Measurements from ENCODE around the gene ZNF532.

ZNF532 gene

DNA sequence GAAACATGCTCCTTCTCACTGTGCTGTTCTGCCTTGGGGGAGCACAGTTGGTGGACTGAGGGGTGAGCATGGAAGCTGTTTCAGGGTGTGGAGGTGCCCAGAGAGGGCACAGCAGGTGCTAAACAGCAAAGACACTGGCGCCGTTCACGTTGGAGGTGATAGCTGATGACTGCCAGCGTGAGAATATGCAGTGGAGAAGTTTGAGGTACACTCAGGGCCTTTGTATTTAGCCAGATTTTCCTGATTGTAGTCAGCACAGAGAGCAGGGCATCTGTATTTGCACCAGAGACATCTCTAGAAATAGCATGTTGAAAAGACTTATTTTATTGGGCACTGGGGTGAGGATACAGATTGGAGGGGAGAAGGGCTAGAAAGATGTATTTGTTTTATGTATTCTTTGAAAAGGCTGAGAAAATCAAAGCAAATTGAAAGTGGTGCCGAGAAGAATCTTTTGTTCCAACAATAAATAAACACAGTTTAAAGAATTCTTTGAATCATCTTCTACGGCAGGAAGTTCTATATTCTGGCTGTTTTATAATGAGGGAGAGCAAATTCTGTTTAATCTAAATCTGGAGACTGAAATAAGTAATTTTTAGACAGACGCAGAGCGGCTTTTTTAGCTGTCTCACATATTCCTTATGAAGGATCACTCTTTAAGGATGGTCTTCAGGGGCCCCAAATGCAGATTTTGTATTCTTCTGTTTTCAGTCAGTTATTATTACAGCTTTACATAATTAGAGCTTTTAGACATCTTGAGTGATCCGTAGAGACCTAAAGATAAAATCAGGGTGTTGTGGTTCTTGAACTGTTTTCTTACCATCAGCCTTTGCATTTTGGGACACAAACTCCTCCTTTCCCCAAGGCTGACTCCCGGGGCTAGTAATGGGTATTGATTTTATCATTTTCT is 7.1 kb downstream of the ZNF532 start:
- no peak for DNase-seq

DNA sequence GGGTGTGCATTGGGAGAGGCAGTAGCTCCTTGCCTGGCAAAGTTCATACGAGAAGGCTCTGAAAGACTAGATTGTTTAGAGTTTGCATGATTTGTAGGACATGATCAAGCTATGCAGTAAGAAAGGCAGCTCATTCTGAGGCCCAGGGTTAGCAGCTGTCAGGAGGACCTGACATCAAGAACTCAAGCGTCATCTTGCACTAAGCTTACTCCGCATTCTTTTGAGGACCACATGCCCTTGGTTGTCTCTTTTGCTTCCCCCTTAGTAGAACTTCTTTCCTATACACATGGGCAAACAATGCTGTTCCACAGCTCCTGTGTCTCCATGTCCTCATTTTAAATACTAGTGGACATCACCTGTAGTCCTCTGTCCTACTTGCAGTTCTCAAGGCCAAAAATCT is 14.0 kb downstream of the ZNF532 start:
- DNase-seq = no peak

DNA sequence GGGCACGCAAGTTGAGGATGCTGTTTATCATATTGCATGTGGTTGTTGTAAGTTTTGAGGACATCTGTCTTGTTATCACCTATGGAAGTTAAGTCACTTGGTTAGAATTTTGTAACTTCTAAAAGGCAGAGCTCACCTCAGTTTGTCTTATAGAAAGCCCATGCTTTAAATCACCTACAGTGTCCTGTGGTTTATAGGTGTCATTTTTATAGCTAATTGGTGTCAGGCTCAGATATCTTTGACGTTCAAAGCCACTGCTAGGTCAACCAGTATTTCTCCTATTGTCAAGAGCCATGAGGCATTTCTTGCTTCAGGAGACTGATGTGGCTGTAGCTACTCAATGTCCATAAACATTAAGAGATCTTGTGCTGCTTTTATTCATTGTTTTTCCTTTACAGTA is 16.8 kb downstream of the ZNF532 start:
- no peak for DNase-seq

DNA sequence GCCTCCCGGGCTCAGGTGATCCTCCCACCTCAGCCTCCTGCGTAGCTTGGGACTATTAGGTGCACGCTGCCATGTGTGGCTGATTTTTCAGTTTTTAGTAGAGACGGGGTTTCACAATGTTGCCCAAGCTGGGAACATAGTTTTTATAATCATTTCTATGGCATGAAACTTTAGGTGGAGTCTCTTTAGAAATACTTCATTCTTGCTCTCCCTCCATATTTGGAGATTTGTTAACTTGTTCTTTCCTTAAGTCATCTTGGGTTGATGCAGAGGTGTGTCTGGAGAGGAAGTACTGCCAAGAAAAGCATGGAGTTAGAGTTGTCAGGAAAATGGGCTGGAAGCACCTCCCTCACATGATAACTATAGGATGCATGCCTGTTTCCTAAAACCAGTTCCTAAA is 17.4 kb downstream of the ZNF532 start:
- no peak for DNase-seq

DNA sequence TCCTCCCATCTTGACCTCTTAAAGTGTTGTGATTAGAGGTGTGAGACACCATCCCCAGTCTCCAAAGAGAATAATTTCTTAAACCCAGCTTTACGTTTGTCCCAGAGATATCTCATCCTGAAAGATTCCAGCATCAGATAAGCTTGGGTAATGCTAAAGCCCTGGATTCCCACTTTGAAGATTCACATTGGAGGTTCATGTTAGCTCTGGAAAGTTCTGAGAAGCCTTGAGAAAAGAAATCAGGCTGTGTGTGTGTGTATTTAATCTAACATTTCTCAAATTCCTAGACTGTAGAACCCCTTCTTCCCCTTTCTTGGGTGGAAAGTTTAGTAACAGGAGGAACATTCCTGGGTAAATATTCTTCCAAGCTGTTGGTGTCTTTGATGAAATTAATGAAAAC is 18.0 kb downstream of the ZNF532 start:
- no peak for DNase-seq

DNA sequence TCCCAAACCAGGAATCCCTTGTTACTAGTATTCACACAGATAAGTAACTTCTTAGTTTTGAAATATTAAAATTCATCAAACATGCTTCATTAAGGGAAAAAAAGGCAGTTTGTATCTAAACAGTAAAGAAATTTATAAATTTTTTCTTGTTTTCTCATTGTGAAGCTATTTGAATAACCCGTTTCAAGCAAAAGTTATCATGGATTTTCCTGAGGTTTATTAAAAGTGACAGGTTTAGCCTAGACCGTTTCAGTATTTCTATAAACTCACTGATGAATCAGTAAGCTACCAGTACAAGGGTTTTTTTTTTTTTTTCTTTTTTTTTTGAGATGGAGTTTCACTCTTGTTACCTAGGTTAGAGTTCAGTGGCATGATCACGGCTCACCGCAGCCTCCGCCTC is 20.0 kb downstream of the ZNF532 start:
- no peak for DNase-seq

DNA sequence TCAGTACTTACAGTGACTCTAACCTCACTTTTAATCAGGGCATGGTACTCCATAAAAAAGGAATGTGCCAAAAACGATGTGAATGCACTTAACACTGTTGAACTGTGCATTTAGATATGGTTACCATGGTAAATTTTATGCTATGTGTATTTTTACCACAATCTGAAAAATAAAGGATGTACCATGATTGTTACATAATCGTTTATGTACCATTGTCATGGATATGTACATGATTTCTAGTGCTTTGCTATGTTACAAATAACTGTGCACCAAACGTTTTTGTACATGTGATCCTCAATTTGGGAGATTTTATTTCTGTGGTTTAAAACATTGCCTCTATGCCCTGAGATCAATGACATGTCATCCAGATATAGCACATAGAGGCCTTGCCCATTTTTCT is 21.8 kb downstream of the ZNF532 start:
- DNase-seq = no peak

DNA sequence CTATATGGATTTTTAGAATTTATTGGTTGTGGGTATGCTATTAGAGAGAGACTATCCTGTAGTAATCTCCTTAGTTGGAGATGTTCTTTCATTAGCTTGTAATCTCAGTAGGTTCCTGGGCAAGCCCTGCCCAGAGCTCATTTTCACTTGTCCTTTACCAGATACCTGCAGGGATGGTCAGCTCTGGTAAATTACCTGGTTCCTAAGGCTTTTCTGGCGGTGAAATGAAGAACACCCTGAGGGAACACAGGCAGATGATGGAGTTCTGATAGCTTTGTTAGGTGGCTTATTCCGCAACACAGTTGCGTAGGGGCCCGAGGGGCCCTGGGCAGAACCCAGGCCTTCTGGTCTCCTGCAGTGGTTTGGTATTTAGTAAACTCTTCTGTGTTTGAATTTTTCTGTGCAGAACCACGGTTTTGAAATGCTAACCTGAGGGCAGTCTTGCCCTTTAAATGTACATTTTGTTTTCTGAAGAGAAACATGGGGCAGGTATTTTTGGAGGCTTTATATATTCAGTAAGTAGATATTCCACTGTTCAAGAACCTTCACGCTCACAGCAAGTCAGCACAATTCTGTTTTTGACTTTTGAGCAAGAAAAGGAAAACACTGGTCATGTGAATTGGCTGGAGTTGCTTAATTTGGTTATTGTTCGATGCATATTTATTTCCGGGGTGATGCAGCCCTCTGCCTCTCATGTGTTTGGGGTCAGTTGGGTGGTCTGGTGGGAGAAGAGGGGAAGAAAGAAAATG is 22.4 kb downstream of the ZNF532 start:
- DNase-seq = no peak

DNA sequence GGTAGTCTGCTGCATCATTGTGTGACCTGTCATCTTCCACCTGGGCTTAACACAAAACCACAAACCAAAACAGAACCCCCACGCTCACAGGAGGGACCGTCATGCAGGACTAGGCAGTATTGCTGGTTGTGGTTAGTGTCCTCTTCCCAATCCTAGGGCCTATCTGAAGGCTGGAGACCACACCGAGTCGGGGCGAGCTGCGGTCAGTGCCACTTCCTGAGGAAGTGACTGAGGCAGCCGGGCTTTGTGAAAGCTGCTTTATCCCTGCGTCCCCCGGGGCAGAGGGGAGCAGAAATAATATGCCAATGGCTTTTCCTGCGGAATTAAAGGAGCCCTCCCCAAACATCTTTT is 22.9 kb downstream of the ZNF532 start:
- DNase-seq = peak; percentile 88

DNA sequence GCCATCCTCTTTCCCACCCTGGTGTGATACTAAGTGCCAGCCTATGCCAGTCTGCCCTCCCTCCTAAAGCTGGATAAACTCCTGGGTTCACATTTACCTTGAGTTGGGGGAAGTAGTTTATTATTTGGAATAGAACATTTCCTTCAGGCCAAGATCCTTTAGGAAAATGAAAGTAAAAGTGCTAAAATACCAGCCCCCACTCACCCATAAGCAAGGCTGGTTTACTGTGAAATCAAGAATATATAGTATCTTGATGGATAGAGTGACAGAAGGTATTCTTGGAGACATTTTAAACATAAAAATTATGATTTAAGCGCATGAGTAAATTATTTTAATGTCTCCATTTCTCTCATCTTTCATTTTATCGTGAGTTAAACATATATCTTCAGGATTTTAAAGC is 27.1 kb downstream of the ZNF532 start:
- no peak for DNase-seq

DNA sequence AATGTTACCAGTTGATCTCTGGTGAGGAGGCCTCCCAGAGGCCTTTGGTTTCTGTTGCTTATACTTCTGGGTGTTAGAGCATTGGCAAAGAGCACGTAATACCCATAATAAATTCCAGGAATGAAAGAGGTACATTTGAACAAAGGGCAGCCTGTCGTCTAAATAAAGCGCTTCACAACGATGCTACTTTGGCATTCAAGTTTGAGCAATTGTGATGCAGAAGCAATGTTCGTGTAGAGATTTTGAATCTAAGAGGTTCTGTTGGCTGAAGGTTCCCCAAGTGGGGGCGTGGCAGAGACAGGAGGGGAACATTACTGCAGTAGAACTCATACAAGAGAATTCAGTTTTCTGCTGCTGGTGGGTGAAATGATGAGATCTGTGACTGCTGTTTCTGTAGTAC is 27.8 kb downstream of the ZNF532 start:
- DNase-seq = no peak

DNA sequence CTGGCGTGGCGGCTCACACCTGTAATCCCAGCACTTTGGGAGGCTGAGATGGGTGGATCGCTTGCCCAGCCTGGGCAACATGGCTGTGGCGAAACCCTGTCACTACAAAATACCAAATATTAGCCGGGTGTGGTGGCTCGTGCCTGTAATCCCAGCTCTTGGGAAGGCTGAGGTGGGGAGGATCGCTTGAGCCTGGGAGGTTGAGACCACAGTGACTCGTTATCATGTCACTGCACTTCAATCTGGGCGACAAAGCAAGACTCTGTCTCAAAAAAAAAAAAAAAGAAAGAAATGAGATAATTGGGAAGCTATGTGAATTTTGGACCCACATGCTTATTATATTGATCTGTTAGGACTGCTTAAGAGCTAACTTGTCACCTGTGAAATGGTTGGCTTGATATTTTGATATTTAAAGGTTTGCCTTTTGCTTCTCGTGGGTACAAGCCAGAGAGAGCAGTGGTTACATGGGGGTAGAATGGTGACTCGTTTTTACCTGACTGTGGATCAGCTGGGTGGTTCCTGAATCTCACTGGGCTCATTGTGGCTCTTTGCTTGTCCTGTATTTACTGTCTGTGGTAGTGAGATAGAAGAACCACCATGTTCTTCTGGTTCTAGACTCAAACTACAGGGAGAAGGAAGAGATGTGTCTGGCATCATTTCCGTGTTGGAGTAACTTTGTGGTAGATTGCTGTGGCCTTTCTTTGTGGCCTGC is 28.9 kb downstream of the ZNF532 start:
- no peak for DNase-seq

DNA sequence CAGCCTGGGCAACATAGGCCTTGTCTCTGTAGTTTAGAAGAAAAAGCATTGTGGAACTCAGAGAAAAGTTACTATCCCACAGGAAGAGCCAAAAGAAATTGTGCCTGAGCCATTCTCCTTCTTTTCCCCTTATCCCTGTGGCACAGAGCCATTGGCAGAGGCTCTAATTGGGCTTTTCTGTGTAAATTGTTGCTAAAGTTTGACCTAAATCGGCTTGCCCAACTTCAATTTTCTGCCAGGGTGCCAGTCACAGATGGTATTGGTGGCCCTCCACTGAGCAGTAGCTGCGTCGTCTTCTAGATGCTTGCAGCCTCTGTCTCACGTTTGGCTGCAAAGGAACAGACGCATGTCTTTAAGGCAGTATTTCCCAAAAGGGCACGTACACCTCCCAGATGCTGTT is 30.3 kb downstream of the ZNF532 start:
- DNase-seq = no peak

DNA sequence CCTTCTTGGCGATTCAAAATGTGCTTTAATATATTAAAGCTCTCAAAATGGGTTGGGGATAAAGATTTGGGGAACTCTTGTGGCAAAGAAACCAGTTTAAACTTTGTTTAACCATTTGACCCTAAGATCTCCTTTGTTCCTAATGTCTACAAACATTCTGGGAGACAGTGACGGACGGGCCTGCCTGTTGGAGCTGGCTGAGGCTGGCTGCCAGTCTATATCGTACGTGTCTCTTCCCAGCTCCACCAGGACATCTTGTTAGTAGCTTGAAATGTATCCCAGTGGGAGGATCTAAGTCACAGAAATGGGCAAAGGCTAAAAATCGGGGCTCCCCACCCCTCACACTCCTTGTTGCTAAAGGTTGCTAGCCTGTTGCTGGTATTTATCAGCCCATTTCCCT is 30.7 kb downstream of the ZNF532 start:
- no peak for DNase-seq

DNA sequence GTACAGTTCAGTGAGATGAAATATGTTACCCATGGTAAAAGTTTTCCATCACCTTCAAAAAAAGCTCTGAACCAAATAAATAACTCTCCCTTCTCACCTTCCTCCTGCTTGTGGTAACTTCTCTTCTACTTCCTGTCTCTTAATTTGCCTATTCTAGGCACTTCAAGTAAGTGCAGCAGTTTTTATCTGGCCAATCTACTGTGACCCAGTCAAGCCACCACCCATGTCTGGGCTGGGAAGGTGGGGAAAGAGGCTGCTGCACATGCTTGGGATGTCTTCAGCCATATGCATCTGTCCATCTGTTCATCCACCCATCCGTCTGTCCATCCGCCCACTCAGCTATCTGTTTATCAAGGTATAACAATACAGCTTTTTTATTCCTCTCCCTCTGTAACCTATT is 31.6 kb downstream of the ZNF532 start:
- no peak for DNase-seq

DNA sequence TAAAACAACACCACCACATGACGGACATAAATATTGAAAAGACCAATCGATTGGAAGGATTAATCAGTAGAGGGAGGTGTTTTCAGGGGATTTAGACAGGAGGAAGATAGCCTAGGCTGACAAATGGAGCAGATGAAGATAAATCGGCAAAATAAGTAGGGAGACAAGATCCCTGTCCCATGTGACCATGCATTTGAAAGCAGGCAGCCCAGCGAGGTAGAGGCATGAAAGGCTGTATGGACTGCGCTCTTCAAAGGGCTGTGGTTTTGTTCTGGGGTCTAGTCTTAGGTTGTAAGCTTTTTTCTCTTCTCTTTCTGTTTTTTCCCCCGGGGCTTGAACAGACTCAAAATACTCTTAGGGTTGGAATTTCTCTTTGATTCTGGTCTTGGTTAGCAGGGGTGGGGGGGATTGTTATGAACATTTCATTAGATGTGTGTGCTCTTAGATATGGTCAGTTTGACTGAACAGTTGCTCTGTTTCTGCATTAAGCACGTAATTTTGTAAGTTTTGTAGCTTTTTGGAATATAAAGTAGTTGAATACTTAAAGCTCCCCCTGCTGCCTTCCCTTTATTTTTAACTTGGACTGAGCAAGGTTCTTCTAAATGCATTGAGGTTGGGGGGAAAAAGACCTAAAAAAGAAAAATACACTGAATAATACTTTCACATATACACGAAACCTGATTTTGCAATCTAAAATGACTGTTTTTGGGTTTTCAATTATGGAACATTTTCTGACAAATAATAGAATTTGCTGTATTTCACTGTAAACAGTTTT is 32.2 kb downstream of the ZNF532 start:
- DNase-seq = no peak

DNA sequence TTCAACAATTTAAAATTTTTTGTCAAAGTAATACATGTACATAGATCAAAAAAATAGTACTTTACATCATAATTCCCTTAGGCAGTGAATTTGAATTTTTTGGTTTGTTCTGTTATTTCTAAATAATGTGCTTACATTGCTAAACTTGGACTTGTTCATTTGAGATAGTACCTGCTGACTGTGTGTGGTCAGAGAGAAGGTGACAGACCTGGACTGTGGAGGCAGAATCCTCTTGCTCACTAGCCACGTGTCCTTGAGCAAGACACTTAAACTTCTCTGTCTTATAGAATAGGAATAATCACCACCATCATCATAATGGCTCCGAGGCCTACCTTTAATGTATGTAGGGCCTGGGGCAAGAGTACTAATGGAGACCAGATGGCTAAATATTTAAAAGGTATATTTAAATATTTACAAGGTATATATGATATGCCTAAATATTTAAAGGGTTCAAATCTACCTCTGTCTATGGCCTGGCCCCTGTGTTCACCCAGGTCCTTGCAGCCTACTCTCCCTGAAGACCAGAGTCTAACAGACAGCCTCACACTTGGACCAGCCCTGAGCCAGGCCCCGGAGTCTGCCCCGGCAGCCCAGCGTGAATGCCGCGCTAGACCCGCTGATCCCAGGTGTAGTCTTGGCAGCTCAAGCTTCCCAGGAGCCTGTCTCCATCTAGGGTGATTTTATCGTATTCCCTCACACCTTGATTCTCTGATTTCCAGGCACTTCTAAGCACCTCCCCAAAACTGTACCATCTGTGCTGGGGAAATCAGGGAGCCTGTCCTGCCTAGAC is 33.5 kb downstream of the ZNF532 start:
- no peak for DNase-seq

DNA sequence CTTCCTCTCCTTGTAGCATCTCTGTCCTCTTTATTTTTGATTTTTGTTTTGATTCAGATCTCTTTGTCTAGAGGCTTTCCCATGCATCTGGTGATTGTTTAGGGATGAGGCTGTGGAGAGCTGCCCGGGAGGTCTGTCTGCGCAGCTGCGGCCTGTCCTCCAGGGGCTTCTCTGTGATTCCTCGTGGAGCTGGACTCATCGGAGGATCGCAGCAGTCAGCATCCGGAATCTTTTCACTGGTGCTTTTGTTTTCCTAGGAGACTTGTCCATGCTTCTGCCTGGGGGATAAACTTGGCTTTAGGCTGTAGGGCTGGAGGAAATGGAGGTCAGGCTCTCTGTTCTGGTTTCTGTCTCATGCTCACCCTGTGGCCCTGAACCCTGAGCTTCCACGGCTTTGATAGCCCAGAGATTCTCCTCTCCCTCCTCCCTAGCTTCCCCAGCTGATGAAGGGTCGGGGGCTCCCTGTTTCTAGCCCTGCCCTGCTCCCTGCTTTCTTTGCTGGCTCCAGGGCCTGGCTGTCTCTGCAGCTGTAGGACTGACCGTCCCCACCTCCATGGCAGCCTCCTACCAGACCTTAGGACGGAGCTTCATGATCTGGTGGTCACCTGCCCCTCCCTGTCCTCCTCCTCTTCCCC is 35.5 kb downstream of the ZNF532 start:
- no peak for DNase-seq

DNA sequence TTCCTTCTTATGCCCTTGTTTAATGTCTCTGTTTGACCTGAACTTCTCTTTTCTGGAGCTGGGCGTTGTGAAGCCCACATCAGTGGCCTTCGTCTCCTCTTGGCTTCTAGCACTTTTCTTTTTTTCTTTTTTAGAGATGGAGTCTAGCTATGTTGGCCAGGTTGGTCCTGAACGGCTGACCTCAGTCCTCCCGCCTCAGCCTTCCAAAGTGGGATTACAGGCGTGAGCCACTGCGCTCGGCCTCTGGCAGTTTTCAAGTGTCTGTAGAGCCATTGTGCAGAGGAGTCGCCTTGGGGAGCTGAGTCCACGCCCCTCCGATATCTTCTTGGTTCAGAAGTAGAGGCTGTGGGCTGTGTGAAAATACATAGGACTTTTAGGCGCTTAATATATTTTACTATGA is 36.5 kb downstream of the ZNF532 start:
- DNase-seq = no peak

DNA sequence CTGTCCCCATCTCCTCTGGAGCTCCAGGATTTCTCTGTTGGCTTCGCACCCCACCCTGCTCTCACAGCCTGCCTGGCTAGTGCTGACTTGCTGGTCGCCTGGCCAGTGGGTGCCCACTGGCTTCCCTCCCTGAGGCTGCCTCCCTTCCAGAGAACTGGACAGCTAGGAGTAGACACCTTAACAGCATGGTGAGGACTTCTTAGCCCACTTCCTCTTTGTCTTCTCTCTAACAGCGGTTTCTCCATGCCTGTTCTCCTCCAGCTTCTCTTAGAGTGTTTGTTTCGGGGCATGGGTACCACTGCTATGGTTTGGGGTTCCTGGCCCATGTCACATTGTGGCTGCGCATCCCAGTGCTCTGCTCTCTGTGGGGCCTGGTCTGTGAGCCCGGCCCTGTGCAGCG is 37.1 kb downstream of the ZNF532 start:
- DNase-seq = no peak

DNA sequence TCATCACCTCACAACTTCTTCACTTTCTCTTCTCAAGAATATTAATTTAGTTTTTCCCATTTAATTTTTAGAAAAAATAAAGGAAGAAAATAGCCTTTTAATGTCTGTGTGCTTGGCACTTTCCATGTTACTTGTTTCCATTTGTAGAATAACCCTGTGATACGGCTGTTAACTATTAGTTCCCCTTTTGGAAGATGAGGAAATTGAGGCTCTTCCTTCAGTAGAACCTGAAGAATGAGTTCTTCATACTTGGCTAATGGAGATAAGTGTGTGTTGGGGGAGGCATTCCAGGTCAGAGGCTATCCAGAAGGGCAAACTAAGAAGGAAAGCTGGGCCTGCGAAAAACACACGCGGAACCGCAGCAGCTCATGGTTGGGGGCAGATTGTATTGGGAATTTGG is 38.3 kb downstream of the ZNF532 start:
- peak; percentile 1 for DNase-seq

DNA sequence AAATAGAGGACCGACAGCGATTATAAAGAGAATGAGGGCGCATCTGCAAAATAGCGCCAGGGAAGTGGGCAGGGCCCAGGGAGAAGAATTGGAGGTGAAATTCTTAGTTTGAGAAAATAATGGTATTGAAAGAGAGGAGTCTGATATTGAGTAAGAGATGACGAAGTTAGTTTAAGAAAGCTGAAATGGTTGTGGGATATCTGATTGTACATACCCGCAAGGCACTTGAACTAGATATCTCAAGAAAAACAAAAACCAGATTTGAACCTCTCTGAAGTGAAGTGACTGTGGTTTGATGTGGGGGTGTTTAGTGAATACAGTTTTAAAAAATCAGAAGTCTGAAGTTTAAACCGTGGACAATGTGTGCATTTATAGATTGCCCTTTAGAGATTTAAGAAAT is 38.9 kb downstream of the ZNF532 start:
- DNase-seq = no peak

Measured in GDM1 (cell line).